ENCODE measurements around the gene XXYLT1. TPM values are rescaled to one million over a fixed set of nuclear protein-coding genes. Genes with fewer than 3 reads are reported as not detected.

The XXYLT1 gene
- 19.5 and 25.8 TPM in 2 replicates for total RNA-seq

GRCh38 chr3:195270817-195271409 is at the start of gene XXYLT1:
XXYLT1 (minus strand) TSS chr3:195271159; CDS start chr3:195271058, 101 bp downstream.

Other genes starting within 250 kb of the XXYLT1 start
- gene ACAP2, start 171.9 kb upstream of the XXYLT1 start, total RNA-seq: 34.4 and 37.7 TPM in 2 replicates